Activated CD4-positive, alpha-beta memory T cell treated with anti-CD3 and anti-CD28 coated beads for 36 hours (primary cell): Measurements from ENCODE around the gene RYR2. TPM values are rescaled to one million over a fixed set of nuclear protein-coding genes. Genes with fewer than 3 reads are reported as not detected.

ENCODE experiments used
- CTCF ChIA-PET: fragments of 350-600 bp; sonication (Branson Sonifier 250); formaldehyde crosslinking; loops from one replicate; lab custom pipeline; 2021; ENCODE audit warnings: antibody characterized with exemption, inconsistent platforms; lab: Charles Lee
- POLR2A ChIA-PET: fragments of 350-600 bp; sonication (Branson Sonifier 250); formaldehyde crosslinking; loops from one replicate; lab custom pipeline; 2021; ENCODE audit warnings: antibody characterized with exemption; lab: Charles Lee
- DNase-seq: peaks from one replicate; pipeline ENCODE4 v3.0.0-alpha.2; 2020
- H3K27ac Mint-ChIP-seq: one replicate; pipeline ENCODE4 v1.8.0; 2021; ENCODE audit warnings: mixed read lengths
- H3K27me3 Mint-ChIP-seq: one replicate; pipeline ENCODE4 v1.8.0; 2021; ENCODE audit warnings: mixed read lengths
- H3K36me3 Mint-ChIP-seq: one replicate; pipeline ENCODE4 v1.8.0; 2021; ENCODE audit warnings: mixed read lengths
- H3K4me1 Mint-ChIP-seq: one replicate; pipeline ENCODE4 v1.8.0; 2021; ENCODE audit warnings: low read depth, mixed read lengths
- H3K4me3 Mint-ChIP-seq: one replicate; pipeline ENCODE4 v1.8.0; 2021; ENCODE audit warnings: mild to moderate bottlenecking, mixed read lengths
- H3K9me3 Mint-ChIP-seq: one replicate; pipeline ENCODE4 v1.8.0; 2021; ENCODE audit warnings: mixed read lengths
- intact Hi-C: fragments of 100-400 bp; cut with micrococcal nuclease; formaldehyde crosslinking; loops from one replicate; pipeline ENCODE4 v1.15.1; 2023
- total RNA-seq, 2 experiments: library from RNA; stranded (reverse); gene quantifications; one replicate each; pipeline ENCODE4 v1.2.3, GENCODE V29; 2021

RYR2 gene
- total RNA-seq, 2 experiments from 2014 or later = 0.02 TPM

DNA sequence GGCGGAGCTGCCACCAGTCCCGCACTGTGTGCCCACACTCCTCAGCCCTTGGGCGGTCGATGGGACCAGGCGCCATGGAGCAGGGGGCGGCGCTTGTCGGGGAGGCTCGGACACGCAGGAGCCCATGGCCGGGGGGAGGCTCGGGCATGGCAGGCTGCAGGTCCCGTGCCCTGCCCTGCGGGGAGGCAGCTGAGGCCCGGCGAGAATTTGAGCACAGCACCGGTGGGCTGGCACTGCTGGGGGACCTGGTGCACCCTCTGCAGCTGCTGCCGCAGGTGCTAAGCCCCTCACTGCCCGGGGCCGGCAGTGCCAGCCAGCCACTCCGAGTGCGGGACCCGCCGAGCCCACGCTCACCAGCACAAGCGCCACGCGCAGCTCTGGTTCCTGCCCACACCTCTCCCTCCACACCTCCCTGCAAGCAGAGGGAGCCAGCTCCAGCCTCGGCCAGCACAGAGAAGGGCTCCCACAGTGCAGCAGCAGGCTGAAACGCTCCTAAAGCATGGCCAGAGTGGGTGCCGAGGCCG lies 267.7 kb downstream of the RYR2 start:
- H3K27me3 Mint-ChIP-seq = no peaks in the 10 kb centered on the region
- no peaks in the 10 kb centered on the region for H3K9me3 Mint-ChIP-seq
- ChIA-PET CTCF (no interaction called here), POLR2A (no interaction called here)
- no peaks in the 10 kb centered on the region for H3K36me3 Mint-ChIP-seq
- no peaks in the 10 kb centered on the region for H3K4me1 Mint-ChIP-seq
- no peak overlapping the region for H3K27ac Mint-ChIP-seq
- intact Hi-C loops = no loop called here
- DNase-seq = no peak
- H3K4me3 Mint-ChIP-seq = no peak overlapping the region

DNA sequence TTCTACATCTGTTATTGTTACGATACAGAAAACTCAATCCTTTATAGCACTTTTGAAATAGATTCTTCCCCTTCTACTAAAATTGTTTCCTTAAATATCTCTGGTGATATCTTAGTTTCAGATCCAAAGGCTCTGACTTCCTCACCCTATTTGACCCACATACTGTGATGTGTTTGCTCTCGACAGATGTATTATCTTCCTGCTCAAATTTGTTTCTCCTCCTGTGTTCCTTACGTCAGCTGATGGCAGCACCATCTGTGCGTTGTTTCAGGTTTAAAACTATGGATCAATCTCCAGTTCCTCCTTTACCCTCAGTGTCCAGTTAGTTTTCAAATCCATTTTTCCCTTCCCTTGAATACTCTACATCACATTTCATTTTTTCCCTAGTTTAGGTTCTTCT lies 274.4 kb downstream of the RYR2 start:
- no peak overlapping the region for H3K4me3 Mint-ChIP-seq
- no peaks in the 10 kb centered on the region for H3K27me3 Mint-ChIP-seq
- H3K27ac Mint-ChIP-seq = no peak overlapping the region
- no peak for DNase-seq
- POLR2A ChIA-PET = no interaction called here
- intact Hi-C loops = no loop called here
- H3K4me1 Mint-ChIP-seq = no peaks in the 10 kb centered on the region
- H3K9me3 Mint-ChIP-seq = no peaks in the 10 kb centered on the region
- CTCF ChIA-PET = no interaction called here
- H3K36me3 Mint-ChIP-seq = no peaks in the 10 kb centered on the region

DNA sequence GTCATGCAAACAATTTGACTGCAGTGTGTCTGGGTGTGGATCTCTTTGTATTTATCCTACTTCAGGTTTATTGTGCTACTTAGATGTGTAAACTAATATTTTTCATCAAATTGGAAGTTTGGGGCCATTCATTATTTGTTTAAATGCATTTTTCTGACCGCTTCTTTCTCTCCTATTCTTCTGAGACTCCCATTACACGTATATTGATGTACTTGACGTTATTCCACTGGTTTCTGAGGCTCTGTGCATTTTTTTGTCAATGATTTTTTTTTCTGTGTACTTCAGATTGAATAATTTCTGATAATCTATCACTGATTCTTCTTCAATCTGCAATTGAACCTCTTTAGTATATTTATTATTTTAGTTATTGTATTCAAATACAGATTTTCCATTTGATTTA lies 276.8 kb downstream of the RYR2 start:
- Mint-ChIP-seq H3K4me1 (no peaks in the 10 kb centered on the region), H3K27me3 (no peaks in the 10 kb centered on the region), H3K9me3 (no peaks in the 10 kb centered on the region), H3K4me3 (no peak overlapping the region), H3K27ac (no peak overlapping the region), H3K36me3 (no peaks in the 10 kb centered on the region)
- POLR2A ChIA-PET = no interaction called here
- DNase-seq = no peak
- CTCF ChIA-PET = no interaction called here
- intact Hi-C loops = no loop called here

DNA sequence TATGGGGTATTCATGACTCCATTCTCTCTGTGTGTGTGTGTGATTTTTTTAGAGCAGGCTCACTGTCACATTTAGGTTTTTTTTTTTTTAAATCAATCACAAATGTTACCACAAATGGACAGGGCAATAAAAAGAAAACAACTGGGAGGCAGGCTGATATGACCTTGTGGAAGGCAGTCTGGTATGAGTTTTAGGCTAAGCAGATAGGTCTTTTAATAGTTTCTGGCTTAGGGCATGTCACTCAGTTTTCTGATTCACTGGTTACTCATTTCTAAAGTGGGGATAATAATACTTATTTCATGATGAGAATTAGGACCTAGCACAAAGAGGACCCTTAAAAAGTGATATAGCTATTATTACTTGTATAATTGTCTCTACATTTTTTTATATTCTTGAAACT lies 278.9 kb downstream of the RYR2 start:
- Mint-ChIP-seq H3K4me3 (no peak overlapping the region), H3K4me1 (no peaks in the 10 kb centered on the region), H3K9me3 (no peaks in the 10 kb centered on the region), H3K27me3 (no peaks in the 10 kb centered on the region), H3K27ac (no peak overlapping the region), H3K36me3 (no peaks in the 10 kb centered on the region)
- DNase-seq = no peak
- CTCF ChIA-PET = no interaction called here
- intact Hi-C loops = no loop called here
- POLR2A ChIA-PET = no interaction called here

DNA sequence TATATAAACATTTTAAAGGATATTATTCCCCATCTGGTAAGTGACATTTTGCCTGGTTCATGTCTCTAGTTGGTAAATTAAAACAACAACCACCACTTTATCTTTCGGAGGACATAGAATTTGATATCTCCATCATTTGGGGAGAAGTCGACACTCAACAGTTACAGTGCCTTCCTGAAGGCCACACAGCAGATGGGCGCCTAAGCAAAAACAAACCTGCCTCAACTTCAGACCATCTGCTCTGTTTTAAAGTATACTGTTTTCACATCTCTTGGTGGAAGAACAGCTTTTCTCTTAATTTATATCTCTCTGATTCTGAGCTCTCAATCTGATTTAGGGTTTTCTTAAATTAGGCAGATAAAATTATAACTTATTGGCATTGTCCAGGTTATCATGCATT lies 282.2 kb downstream of the RYR2 start:
- Mint-ChIP-seq H3K36me3 (no peaks in the 10 kb centered on the region), H3K4me1 (no peaks in the 10 kb centered on the region), H3K9me3 (no peaks in the 10 kb centered on the region), H3K27me3 (no peaks in the 10 kb centered on the region), H3K27ac (no peak overlapping the region), H3K4me3 (no peak overlapping the region)
- CTCF ChIA-PET = no interaction called here
- DNase-seq = no peak
- intact Hi-C loops = no loop called here
- POLR2A ChIA-PET = no interaction called here

DNA sequence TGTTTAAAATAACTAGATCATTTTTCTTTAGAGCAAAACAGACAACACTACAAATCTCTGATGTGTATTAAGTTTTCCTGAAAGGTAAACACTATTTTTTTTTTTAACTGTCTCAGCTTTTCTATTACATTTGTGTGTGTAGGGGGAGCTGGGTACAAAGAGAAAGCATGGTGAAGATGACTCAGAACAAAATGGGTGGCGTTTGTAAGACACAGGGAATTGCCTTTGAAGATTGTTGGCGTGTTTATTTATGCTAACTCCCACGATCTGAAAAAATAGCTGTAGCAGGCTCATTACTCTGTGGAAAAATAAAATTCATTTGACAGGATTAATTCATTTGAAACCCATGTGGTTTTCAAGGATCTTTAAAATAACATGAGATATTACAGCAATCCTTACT lies 285.1 kb downstream of the RYR2 start:
- no peak overlapping the region for H3K4me3 Mint-ChIP-seq
- intact Hi-C loops = no loop called here
- POLR2A ChIA-PET = no interaction called here
- DNase-seq = no peak
- H3K27me3 Mint-ChIP-seq = no peaks in the 10 kb centered on the region
- H3K36me3 Mint-ChIP-seq = no peaks in the 10 kb centered on the region
- CTCF ChIA-PET = no interaction called here
- no peak overlapping the region for H3K27ac Mint-ChIP-seq
- H3K4me1 Mint-ChIP-seq = no peaks in the 10 kb centered on the region
- no peaks in the 10 kb centered on the region for H3K9me3 Mint-ChIP-seq

DNA sequence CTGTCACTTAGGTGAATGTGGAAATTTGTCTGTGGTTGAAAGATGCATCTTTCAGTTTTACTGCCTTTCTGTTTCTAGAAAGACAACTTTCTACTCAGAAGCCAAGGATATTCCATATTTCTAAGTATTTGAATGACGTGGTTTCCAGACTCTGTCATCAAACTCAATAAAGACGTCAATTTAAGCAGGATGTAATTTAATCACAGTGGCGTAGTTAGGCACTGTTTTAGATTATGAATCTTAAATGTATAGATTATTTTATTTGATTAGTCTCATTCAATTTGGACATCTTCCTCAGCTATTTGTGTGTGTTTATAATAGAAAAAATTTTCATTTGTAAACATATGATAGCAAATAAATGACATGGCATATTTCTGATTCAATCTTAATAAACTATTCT lies 298.9 kb downstream of the RYR2 start:
- Mint-ChIP-seq H3K4me1 (no peaks in the 10 kb centered on the region), H3K4me3 (no peak overlapping the region), H3K36me3 (no peaks in the 10 kb centered on the region), H3K9me3 (no peaks in the 10 kb centered on the region), H3K27ac (no peak overlapping the region), H3K27me3 (peaks cover 6% of the 10 kb centered on the region)
- POLR2A ChIA-PET = no interaction called here
- CTCF ChIA-PET = no interaction called here
- no peak for DNase-seq
- intact Hi-C loops = no loop called here

DNA sequence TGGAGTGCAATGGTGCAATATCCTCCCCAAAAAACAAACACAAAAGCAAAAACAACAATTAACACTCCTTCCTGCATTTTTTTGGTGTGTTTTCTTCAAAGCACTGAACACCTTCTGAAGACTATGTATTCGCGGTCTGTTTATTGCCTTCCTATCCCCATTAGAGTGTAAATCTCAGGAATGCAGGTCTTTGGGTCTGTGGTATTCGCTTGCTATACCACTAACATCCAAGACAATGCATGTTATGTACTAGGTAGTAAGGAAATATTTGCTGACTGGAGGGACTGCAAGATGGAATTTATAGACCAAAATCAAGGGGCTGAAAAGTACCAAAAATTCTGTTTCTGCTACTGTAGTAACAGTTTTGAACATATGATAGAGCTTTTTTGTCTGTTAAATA lies 299.4 kb downstream of the RYR2 start:
- Mint-ChIP-seq H3K4me3 (no peak overlapping the region), H3K4me1 (no peaks in the 10 kb centered on the region), H3K27me3 (peaks cover 6% of the 10 kb centered on the region), H3K9me3 (no peaks in the 10 kb centered on the region), H3K36me3 (no peaks in the 10 kb centered on the region), H3K27ac (no peak overlapping the region)
- DNase-seq = no peak
- intact Hi-C loops = no loop called here
- POLR2A ChIA-PET = no interaction called here
- CTCF ChIA-PET = no interaction called here

DNA sequence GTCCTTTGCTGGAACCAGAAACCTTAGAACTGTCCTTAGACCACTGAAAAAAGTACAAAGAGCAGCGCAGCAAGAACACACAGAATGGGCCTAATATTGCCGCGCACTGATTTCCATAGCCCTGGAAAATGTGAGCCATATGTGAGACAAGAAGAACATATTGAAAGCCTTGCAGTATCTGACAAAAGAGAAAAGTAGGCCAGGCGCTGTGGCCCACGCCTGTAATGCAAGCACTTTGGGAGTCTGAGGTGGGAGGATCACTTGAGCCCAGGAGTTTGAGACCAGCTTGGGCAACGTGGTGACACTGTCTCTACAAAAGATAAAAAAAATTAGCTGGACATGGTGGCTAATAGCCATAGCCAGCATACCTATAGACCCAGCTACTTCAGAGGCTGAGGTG lies 300.7 kb downstream of the RYR2 start:
- peaks cover 6% of the 10 kb centered on the region for H3K27me3 Mint-ChIP-seq
- POLR2A ChIA-PET = no interaction called here
- intact Hi-C loops = no loop called here

DNA sequence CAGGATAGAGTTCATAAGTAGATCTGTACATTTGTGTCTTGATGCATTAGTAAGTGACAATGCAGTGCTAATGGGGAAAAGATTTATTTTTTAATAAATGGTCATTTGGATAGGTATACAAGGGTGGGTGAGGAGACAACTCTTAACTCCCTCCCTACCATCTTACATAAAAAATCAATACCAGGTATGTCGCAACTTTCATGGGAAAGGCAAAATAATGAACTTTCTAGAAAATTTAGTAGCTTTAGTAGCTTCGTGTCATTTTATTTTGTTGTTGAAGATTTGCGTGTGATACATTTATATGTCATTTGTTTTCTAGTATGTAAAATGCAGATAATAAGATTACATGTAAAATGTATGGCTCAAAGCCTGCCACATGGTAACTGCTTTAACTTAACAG lies 310.8 kb downstream of the RYR2 start:
- CTCF ChIA-PET = no interaction called here
- intact Hi-C loops = no loop called here
- H3K4me3 Mint-ChIP-seq = no peak overlapping the region

More for the DNA sequence above, 300.7 kb downstream of the RYR2 start:
- CTCF ChIA-PET = no interaction called here
- no peak overlapping the region for H3K4me3 Mint-ChIP-seq
- H3K9me3 Mint-ChIP-seq = no peaks in the 10 kb centered on the region
- no peaks in the 10 kb centered on the region for H3K4me1 Mint-ChIP-seq
- no peak overlapping the region for H3K27ac Mint-ChIP-seq
- H3K36me3 Mint-ChIP-seq = no peaks in the 10 kb centered on the region
- no peak for DNase-seq

DNA sequence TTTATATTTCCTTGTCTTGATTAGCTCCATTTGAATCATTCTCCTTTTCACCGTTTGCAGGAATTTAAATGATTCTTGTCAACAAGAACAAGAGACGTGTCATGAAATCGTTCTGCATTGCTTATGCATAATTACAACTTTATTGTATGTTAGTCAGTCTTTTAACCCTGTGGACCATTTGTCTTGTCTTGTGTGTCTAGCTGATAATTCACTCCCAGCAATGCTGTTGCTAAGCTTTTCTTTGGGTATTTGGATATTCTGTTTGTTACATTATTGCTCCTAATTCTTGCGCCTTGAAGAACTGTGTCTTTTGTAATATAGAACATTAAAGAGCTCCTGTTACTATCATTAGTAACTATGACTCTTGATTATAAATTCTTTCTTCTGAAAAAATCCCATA lies 311.9 kb downstream of the RYR2 start:
- no peaks in the 10 kb centered on the region for H3K4me1 Mint-ChIP-seq
- no peak overlapping the region for H3K27ac Mint-ChIP-seq
- CTCF ChIA-PET = no interaction called here
- POLR2A ChIA-PET = interaction anchor here (0.6 kb wide), 1 partner anchor 134 kb away, joined by 3 read pairs; no protein-coding TSS in a partner anchor
- intact Hi-C loops = no loop called here
- H3K27me3 Mint-ChIP-seq = peaks cover 2% of the 10 kb centered on the region
- H3K4me3 Mint-ChIP-seq = no peak overlapping the region
- H3K36me3 Mint-ChIP-seq = no peaks in the 10 kb centered on the region
- DNase-seq = no peak
- H3K9me3 Mint-ChIP-seq = no peaks in the 10 kb centered on the region

More for the DNA sequence above, 310.8 kb downstream of the RYR2 start:
- POLR2A ChIA-PET = no interaction called here
- Mint-ChIP-seq H3K4me1 (no peaks in the 10 kb centered on the region), H3K27me3 (peaks cover 2% of the 10 kb centered on the region), H3K27ac (no peak overlapping the region), H3K36me3 (no peaks in the 10 kb centered on the region), H3K9me3 (no peaks in the 10 kb centered on the region)
- no peak for DNase-seq

DNA sequence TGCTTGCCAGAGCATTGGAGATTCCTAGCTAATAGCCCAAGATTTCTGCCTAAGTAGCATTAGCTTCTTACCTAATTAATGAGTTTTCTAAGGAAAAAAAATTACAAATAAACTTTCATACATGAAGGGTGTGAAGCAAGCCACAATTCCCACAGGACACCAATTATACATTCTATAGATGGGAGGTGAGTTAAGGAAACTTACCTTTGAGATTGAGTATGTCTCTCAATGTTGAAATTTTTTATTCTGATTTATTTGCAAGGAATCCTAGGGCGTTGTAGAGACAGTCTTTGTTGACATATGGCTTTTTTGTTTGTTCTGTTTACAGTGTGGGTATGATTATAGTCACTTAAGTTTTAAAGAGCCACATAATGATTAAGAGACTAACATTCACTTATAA lies 313.0 kb downstream of the RYR2 start:
- H3K9me3 Mint-ChIP-seq = no peaks in the 10 kb centered on the region
- DNase-seq = no peak
- no peaks in the 10 kb centered on the region for H3K36me3 Mint-ChIP-seq
- no peaks in the 10 kb centered on the region for H3K27me3 Mint-ChIP-seq
- H3K4me3 Mint-ChIP-seq = no peak overlapping the region
- no peaks in the 10 kb centered on the region for H3K4me1 Mint-ChIP-seq
- CTCF ChIA-PET = no interaction called here
- POLR2A ChIA-PET = no interaction called here
- H3K27ac Mint-ChIP-seq = no peak overlapping the region
- intact Hi-C loops = no loop called here

DNA sequence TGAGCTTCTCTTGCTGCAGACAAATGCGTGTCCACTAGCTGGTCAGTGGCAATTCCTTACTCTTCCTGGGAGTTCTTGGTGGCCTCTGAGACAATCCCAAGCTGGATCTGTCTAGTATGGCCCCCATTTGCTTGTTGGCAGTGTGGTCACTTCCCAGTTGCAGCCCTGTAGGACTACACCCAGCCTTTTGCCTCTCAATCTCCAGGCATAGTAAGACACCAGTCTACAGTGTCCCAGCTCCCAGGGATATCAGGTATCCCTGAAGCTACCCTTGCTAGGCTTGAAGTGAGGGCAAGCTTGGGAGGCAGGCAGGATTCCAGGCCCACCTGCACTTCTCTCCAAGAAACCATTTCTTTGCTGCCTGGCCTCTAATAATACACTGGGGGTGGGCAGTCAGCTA lies 316.6 kb downstream of the RYR2 start:
- no peaks in the 10 kb centered on the region for H3K9me3 Mint-ChIP-seq
- no peak for DNase-seq
- H3K4me3 Mint-ChIP-seq = no peak overlapping the region
- H3K36me3 Mint-ChIP-seq = no peaks in the 10 kb centered on the region
- ChIA-PET POLR2A (no interaction called here), CTCF (interaction anchor here (0.7 to 1.0 kb wide), 2 partner anchors 28 to 203 kb away, joined by 3 to 4 read pairs; no protein-coding TSS in a partner anchor)
- intact Hi-C loops = no loop called here
- no peaks in the 10 kb centered on the region for H3K27me3 Mint-ChIP-seq
- no peak overlapping the region for H3K27ac Mint-ChIP-seq
- no peaks in the 10 kb centered on the region for H3K4me1 Mint-ChIP-seq
